ENCODE results near the gene RGL1.

The RGL1 gene

DNA sequence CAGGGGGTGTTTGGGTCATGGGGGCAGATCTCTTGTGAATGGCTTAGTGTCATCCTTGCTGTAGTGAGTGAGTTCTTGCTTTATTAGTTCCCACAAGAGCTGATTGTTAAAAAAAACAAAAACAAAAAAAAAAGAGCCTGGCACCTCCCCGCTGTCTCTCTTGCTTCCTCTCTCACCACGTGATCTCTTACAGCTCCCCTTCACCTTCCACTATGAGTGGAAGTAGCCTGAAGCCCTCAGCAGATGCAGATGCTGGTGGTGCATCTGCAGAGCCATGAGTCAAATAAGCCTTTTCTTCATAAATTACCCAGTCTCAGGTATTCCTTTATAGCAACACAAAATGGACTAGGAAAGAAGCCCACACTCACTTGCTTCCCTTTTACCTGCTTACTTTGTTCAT, 17.2 kb upstream of the RGL1 start:
- no peak for DNase-seq

DNA sequence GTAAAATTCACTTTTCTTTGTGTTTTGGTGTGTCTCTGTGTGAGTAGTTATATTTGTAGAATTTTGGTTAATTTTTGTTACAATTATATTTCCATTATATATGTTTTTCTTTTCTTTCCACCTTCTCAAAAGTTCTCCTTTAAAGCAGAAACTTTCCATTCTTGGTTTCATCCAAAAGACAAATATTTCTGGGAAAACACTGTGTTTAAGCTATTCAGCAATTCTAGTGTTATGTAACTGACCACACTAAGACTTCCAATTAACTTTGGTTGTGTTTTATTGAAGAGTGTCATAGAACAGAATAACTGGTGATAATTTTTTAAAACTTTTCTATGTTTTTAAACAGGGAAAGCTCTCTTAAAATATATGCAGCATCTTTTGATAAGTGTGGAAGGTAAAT, 13.6 kb upstream of the RGL1 start:
- no peak for DNase-seq

DNA sequence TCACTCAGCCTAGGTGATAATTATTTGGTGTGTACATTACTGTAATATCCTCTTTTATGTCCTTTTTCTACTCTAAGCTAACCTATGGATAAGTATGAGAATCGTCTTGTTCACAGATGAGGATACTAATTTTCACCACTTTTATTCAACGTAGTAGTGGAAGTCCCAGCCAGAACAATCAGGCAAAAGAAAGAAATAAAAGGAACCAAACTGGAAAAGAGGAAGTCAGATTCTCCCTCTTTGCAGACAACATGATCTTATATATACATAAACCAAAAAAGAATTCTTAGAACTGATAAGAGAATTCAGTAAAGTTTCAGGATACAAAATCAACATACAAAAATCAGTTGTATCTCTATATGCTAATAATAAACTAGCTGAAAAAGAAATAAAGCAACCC, 12.6 kb upstream of the RGL1 start:
- no peak for DNase-seq

DNA sequence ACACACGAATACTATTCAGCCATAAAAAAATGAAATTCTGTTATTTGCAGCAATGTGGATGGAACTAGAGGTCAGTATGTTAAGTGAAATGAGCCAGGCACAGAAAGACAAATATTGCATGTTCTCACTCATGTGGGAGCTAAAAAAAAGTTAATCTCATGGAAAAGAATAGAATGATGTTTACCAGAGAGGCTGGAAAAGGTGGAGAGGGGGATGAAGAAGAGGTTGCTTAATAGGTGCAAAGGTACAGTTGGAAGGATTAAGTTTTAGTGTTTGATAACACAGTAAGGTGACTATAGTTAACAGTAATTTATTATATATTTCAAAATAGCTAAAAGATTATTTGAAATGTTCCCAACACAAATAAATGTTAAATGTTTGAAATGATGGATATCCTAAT, 10.8 kb upstream of the RGL1 start:
- no peak for DNase-seq

DNA sequence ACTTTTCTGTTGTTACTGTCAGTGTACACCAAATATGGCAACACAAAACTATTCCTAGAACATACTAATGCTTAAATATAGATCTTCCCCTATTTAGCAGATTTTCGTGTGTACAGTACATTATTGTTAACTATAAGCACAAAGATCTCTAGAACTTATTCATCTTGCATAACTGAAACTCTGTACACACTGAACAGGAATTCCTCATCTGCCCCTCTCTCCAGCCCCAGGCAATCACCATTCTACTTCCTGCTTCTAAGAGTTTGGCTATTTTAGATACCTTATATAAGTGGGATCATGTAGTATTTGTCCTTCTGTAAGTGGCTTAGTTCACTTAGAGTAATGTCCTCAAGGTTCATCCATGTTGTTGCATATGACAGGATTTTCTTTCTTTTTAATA, 4.5 kb upstream of the RGL1 start:
- DNase-seq: no peak

DNA sequence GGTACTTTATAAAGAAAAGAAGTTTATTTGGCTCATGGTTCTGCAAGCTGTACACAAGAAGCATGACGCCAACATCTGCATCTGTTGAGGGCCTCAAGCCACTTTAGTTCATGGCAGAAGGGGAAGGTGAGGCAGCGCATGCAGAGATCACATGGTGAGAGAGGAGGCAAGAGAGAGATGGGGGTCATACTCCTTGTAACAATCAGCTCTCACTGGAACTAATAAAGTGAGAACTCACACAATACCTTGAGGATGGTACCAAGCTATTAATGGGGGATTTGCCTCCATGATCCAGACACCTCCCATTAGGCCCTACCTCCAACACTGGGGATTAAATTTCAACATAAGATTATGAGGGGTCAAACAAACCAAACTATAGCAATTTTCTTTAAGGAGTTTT, 3.3 kb upstream of the RGL1 start:
- DNase-seq: no peak

DNA sequence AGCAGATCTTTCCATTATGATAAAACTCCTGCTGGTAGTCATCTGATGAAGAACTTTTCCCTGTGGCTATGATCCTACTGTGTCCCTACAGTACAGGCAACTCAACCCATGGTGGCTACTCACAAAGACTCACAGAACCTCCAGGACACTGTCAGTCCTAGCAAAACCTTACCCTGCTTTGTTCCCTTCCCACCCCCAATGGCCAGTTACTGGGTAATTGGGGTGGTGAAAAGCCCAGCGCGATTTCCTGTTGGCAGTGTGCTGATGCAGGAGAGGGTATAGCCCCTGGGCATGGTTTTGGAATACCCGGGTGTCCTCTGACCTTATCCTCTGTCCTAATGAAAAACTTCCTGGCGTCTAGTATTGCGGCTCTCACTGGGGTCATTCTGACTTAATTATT, 533 bp upstream of the RGL1 start:
- DNase-seq: no peak

DNA sequence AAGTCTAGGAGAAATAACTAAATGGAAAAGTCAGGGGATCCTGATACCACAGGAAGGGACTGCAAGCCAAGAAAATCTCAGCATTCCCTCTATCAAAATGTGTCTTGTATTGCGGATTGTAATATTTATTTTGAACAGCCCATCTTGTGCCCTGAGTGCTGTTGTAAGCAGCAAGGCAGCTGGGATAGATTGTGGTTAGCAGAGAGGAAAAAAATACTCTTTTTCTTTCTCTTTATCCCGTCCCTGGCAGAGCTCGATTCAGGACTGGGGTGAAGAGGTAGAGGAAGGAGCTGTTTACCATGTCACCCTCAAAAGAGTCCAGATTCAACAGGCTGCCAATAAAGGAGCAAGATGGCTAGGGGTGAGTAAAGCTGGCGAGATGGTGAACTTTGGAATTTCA, 1.2 kb downstream of the RGL1 start:
- no peak for DNase-seq

DNA sequence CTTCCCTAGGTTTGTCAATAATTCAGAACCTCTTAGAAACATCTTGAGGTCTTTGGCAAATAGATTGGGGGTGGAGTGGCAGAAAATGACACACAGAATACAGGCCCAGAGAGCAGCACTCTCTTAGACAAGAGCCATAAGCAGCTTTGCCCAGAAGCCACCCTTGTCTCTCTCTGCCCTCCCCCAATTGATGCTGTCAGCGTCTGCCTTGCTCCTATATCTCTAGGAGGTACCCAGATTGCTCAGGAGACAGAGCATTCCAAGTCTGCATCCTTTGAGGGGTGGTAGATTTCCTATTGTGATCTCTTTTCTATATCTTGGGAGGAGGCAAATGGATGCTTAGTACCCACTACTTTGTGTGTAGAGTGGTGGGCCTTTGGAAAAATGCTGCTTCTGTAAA, 1.8 kb downstream of the RGL1 start:
- DNase-seq: no peak

DNA sequence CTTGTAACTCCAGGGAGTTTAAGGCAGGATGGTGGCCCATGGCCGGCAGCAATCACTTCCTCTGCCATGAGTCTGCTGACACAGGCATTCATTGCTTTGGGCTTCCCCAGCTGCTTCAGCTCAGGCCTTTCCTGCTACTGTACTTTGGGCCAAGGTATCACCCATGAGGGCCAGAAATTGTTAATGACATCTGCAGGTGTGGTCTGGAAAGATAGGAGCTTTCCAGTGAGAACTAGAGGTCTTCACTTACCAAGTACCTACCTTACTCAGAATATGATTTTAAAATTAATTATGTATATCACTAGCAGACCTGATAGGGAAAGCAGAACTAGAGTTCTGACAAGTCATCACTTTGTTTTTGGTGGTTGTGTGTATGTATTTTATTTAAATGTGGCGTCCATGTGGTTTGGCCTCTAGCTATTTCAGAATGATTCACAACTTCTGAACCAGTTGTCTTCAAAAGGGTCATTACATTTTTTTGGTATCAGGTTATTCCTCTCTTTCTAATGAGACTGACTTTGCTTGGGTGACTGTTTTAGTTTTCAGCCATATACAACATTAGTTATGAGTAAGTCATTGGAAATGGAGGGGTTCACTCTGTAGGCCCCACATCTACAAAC, 2.7 kb downstream of the RGL1 start:
- no peak for DNase-seq

DNA sequence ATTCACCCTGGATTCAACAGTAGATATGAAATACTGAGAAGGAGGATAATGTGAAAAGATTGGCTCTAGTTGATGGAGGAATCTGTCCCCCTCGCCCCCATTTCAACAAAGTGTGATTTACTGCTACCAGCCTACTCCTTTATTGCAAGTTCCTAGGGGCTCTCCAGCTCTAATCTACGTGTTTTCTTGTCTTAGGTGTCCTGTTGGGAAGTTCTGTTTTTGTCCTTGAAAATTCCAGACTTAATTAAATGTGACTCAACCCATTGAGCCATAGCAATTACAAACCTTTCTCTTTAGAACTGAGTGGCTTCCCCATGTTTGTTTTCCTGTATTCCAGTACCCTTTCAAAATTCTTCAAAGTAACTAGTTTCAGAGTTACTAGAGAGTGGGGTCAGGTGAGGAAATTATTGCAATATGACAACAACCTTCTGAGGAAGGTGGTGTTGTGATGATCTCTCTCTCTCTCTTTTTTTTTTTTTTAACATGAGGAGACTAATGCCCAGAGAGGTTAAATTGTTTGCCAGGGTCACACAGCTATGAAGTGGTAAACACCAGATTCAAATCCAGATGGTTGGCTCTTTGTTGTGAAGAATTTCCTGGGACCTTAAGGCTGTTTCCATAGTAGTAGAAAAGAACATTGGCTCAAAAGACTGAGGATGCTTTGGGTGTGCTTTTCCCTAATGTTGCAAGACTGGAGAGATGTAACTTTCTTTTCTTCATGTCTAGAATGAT, 3.5 kb downstream of the RGL1 start:
- no peak for DNase-seq

DNA sequence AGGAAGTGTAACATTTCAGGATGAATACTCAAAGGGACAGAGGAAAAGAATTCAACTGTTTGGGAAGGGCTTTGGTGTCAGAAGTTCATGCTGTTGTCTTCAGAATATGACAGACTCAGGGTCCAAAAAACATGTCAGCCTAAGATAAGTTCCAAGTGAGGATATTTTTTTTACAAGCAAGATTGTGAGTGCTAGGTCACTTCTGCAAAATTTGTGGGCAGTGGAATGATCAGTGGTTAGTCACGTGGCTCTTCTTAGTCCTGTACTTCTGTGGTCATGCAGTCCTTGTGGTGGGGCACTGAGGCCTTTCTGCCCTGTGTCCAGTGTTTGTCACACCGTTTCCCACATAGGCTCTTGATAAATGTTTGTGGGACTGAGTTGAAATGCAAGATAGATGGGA, 5.2 kb downstream of the RGL1 start:
- no peak for DNase-seq

DNA sequence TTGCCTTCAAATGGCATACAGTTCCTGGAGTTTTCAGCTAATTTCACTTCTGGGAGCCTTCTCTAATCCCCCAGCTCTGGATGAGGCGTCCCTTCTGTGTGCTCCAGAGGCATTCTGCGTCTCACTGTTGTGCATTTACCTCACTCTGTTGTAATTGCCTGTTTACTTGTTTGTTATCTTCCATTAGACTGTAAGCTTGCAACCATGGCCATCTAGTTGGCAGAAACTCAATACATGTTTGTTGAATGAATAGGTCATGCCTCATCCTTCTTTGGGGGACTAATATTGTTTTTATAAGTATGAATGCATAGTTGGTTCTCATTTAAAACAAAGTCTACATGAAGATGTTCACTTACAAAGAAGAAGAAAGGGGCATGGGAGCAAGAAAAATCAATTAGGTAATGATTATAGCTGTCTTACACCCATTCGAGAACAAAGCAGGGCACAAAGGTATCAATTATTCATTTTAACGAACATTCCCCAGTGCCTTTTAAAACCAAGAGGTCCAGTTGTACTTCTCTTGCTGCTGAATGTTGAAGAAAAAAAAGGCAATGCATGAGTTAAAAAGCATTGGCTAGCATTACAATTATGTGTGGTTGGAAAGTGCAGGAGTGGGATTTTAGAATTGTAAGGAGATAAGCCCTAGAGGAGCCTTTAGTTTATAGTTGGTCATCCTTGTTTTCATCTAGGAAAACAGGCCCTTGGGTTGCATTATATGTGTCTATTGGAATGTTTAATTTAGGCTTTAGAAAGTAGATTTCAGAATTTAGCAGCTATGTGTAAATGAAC, 6.0 kb downstream of the RGL1 start:
- DNase-seq: no peak

DNA sequence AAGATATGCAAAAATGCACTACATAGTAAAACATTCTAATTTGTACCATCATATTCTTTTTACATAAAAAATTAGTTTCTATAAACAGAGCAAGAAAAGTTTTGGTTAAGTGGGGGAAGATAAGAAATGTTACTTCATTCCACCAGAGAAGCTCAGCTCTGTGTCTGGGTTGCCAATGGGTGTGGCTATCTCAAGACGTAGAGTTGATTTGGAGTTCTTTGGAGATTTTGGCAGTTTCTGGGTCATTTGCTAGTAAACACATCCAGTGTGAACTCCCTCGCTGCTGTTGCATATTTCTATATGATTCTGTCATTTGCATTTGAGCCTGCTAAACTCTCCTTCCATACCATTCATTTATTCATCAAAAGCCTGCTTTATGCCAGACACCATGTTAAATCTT, 7.2 kb downstream of the RGL1 start:
- no peak for DNase-seq

DNA sequence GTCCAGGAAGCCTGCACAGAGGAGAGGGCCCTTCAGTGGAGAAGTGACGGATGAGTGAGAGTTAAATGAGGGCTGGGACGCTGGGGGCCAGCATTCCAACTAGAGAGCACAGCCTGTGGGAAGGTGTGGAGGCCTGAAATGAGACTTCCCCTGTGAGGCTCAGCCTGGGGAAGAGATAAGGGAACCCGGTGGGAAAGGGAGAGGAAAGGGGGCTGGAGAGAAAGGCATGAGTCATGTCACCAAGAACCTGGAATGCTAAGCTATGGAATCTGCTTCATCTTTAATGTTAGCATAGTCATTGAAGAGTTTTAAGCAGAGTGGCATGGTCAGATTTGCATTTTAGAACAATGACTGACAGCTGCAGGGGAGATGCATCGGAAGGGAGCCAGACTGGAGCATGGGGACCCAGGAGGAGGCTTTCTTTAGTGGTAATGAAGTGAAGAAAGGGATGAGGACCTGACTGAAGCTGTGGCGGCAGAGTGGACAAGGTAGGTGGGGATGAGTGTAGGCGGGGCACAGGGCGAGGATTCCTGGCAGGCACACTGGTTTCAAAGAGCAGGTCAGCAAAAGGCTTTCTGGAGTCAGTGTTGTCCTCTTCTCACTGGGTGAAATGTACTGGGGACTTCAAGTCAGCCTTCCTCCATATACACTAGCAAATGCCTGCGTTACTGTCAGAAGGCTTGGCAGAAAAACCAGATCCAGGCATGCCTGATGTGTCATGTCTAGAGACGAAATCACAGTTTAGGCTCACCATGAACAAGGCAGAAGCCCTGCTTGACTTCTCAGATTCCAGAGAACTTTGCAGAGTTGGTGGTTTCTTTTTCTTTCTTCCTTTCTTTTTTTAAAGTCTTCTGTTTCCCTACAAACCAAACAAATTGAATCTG, 8.0 kb downstream of the RGL1 start:
- no peak for DNase-seq

DNA sequence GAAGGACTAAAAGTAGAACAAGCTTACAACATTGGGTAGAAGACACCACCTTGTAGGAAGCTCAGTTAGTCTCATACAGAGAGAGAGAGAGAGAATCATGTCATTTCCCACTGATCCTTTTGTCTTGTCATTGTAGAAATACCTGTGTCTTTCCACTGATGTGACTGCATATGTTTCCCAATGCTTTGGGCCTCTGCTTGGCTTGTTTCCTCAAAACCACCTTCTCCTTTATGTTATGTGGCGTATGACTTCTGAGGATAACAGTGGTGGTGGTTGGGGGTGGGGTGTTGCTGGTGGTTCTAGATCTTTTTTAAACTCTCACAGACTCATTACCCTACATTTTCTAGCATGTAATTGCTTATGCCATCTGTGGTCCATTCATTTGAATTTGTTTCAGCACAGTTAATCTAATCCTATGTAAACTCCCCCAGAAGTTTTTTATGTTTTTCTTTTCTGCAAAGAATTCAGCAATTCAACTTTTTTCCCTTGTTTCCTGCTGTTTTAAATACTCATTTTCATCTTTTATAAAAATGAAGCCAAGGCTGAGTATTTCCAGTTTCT, 9.3 kb downstream of the RGL1 start:
- DNase-seq: no peak

DNA sequence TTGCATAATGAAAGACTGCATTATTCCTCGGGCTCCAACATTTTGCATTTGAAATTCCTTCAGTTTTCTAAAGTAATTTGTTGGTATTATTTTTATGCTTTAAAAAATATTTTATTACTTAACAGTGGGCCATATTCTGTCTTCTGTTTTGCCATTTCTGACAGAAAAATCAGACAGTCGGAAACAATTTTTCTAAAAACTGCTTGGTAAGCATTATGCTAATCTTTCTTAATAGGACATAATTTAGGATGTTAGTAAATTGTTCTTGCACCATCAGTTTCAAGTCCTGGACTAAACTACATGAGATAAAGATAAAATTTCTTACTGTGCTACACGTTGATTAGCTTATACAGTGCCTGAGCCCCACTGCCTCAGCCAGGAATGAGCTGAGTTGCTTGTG, 11.2 kb downstream of the RGL1 start:
- no peak for DNase-seq

DNA sequence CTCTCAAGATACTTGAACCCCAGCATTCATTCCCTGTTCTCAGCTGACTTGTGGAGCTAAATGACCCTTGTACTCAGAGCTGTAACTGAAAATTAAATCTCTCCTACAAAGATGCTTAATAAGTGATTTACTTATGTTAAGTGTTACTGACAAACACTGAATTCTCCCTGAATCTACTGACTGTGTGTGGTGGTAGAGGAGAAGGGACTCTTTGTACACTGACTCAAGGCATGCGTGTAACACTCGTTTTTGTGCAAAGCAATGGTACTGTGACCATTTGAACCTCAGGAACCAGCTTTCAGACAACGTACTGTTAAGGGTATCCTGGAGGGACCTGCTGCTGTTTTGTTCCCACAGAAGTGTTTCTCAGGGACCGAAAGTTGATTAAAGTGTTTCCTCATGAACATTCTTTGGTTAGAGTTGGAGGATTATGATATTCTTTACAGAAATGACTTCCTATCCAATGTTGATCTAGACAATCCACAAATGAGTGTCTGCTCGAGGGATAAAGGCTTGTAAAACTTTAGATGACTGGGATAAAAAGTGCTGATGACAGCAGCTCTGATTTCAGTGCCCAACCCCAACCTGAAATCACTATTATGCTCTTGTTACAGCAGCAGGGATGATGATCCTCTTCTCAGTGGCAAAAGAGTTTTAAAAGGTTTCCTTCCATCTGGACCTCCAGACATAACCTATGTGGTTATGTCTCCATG, 12.8 kb downstream of the RGL1 start:
- DNase-seq: no peak

DNA sequence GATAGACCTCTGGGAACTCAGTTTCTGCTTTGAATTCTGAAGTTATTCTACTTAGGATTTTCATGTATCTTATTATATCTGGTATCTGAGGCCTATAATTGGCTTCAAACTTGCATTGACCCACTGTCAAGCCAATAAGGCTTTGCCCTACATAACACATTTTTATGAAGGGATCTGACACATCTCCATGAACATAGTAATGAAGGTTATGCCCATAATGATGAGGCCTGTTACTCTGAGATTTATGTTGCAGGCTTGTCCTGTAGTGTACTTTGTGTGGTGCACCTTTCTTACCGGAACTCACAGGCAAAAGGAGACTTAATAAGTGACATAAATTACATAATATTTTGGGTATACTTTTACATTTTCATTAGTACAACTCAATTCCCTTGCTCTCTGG, 14.1 kb downstream of the RGL1 start:
- DNase-seq: no peak

DNA sequence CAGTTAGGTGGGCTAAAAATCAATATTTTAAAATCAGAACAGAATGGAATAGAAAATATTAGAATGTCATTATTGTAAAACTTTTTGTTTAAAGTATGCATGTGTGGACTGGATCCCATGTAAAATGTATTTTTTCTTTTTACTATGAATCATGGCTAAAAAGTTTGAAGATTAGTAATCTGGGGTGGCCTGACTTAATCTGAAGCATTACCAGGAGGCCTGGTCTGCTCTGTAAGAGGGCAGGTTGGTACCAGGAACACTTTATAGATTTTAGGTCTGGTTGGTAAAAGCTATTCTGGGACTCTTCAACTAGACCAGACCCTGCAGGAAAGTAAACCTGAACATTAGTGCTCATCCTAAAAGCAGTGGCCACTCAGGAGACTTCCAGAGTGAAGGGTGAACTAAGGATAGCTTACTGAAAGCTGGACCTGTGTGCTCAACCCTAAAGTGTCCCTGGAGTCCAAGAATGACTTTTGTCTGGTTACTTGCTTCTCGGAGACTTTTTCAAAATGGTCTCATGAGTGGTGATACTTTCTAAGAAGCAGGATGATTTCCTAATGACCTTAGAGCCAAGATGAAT, 16.5 kb downstream of the RGL1 start:
- no peak for DNase-seq

DNA sequence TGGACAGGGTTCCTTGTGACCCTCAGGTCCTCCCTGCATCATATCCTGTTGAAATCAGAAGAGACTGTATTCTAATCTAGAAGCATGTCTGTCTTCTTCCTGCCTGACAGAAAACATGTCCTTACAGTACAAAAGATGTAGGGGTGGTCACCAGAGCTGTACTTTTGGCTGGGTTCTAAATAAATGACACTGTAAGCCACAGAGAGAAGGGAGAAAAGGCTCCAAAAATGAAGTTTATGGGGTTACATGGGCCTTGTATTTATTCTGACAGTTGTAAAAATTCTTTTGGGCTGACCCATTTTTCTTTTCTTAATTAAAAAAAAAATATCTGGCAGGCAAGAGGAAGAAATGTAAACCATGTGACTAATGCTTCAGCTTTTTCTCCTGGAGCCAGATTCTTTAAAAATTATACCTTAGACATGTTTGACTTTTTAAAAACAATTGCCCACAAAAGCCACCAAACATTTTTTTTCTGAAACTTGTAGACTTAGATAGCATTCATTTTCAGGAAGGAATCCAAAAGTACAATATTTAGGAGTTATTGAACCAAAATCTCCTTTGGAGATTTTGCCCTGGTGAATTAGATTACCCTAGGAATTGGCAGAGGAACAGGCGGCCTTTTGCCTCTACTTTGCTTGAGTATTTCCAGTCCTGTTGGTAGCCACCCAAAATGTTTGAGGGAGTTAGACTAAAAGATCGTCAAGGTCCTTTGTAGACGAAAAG, 17.1 kb downstream of the RGL1 start:
- no peak for DNase-seq

Measured in activated CD8-positive, alpha-beta memory T cell treated with anti-CD3 and anti-CD28 coated beads for 24 hours (primary cell).